K562 (cell line): Measurements from ENCODE around the gene TTC8. TPM values are rescaled to one million over a fixed set of nuclear protein-coding genes. Genes with fewer than 3 reads are reported as not detected.

ENCODE experiments used
- ARHGAP35 ChIP-seq: fragments of 450-650 bp; IDR thresholded peaks from 2 replicates; pipeline ENCODE4 v1.6.1; 2018; ENCODE audit not compliant: partially characterized antibody
- CREB3L1 ChIP-seq: fragments of 450-650 bp; IDR thresholded peaks from 2 replicates; pipeline ENCODE4 v1.6.1; 2014; ENCODE audit warnings: low read depth, mild to moderate bottlenecking, moderate library complexity, borderline replicate concordance
- ESRRA ChIP-seq: fragments of 450-650 bp; IDR thresholded peaks from 2 replicates; pipeline ENCODE4 v1.6.1; 2014; ENCODE audit warnings: low read depth, mild to moderate bottlenecking, moderate library complexity, borderline replicate concordance
- FOXJ3 ChIP-seq: sonication (generic); formaldehyde crosslinking; IDR thresholded peaks from 2 replicates; pipeline ENCODE4 v1.4.0; 2020; ENCODE audit warnings: mild to moderate bottlenecking, missing genetic modification reagents
- FOXK1 ChIP-seq: sonication (generic); formaldehyde crosslinking; IDR thresholded peaks from 2 replicates; pipeline ENCODE4 v1.8.0; 2022; ENCODE audit warnings: missing genetic modification reagents, mild to moderate bottlenecking, borderline replicate concordance
- HOXB6 ChIP-seq: fragments of 250-450 bp; sonication (Bioruptor Pico); IDR thresholded peaks from 2 replicates; pipeline ENCODE4 v1.5.1; 2022; ENCODE audit warnings: mild to moderate bottlenecking, borderline replicate concordance
- MCM3 ChIP-seq: fragments of 450-650 bp; IDR thresholded peaks from 2 replicates; pipeline ENCODE4 v1.6.1; 2016
- MECOM ChIP-seq: fragments of 250-450 bp; sonication (Bioruptor Pico); IDR thresholded peaks from 2 replicates; pipeline ENCODE4 v1.8.0; 2022; ENCODE audit warnings: inconsistent platforms
- MXD1 ChIP-seq: fragments of 250-450 bp; sonication (Bioruptor Pico); IDR thresholded peaks from 2 replicates; pipeline ENCODE4 v1.8.0; 2021; ENCODE audit warnings: borderline replicate concordance, mild to moderate bottlenecking, moderate library complexity; ENCODE audit not compliant: poor library complexity, severe bottlenecking
- NCOA6 ChIP-seq: fragments of 450-650 bp; IDR thresholded peaks from 2 replicates; pipeline ENCODE4 v1.6.1; 2017; ENCODE audit warnings: mild to moderate bottlenecking
- NFYB ChIP-seq: IDR thresholded peaks from 2 replicates; pipeline ENCODE4 v1.6.1; 2011; ENCODE audit warnings: mild to moderate bottlenecking, moderate library complexity; ENCODE audit not compliant: insufficient read length; ENCODE audit errors: extremely low read depth
- NR4A1 ChIP-seq, 2 experiments: fragments of 250-450 bp in 1 of 2; fragments of 450-650 bp in 1 of 2; sonication (Bioruptor Pico) in 1 of 2; IDR thresholded peaks; 2 replicates each; pipeline versions ENCODE4 v1.4.0 to v1.6.1; 2016 to 2020; ENCODE audit warnings: mild to moderate bottlenecking in 2 of 2, missing compliant biosample characterization in 1 of 2, missing genetic modification characterization in 1 of 2, moderate library complexity in 1 of 2
- PHF21A ChIP-seq: fragments of 450-650 bp; IDR thresholded peaks from 2 replicates; pipeline ENCODE4 v1.6.1; 2017; ENCODE audit warnings: low read depth, borderline replicate concordance
- PHF8 ChIP-seq: fragments of 200-600 bp; sonication (generic); IDR thresholded peaks from 2 replicates; pipeline ENCODE4 v1.6.1; 2012; ENCODE audit warnings: mixed run types, mild to moderate bottlenecking, inconsistent platforms, low read length, moderate library complexity, borderline replicate concordance
- POLR2G ChIP-seq: fragments of 200-400 bp; formaldehyde crosslinking; IDR thresholded peaks from 2 replicates; pipeline ENCODE4 v1.6.1; 2017; ENCODE audit warnings: low read depth, mild to moderate bottlenecking, antibody characterized with exemption, low read length, moderate library complexity
- RBBP5 ChIP-seq: fragments of 200-600 bp; sonication (generic); IDR thresholded peaks from 2 replicates; pipeline ENCODE4 v1.6.1; 2012; ENCODE audit warnings: borderline replicate concordance, mild to moderate bottlenecking, low read length, control low read depth, inconsistent platforms; ENCODE audit not compliant: insufficient read depth, poor library complexity, severe bottlenecking
- RFX5 ChIP-seq: IDR thresholded peaks from 2 replicates; pipeline ENCODE4 v1.6.1; 2011; ENCODE audit warnings: low read depth, mild to moderate bottlenecking, improper control_type of control experiment, low read length
- SAP30 ChIP-seq: fragments of 200-600 bp; sonication (generic); IDR thresholded peaks from 2 replicates; pipeline ENCODE4 v1.6.1; 2012; ENCODE audit warnings: borderline replicate concordance, low read depth, mild to moderate bottlenecking, moderate library complexity, low read length, control low read depth, inconsistent platforms; ENCODE audit not compliant: insufficient read depth, poor library complexity, severe bottlenecking
- SMAD1 ChIP-seq: fragments of 150-350 bp; IDR thresholded peaks from 2 replicates; pipeline ENCODE4 v1.6.1; 2014; ENCODE audit warnings: low read length, low read depth; ENCODE audit not compliant: partially characterized antibody
- SUPT5H ChIP-seq: fragments of 450-650 bp; IDR thresholded peaks from 2 replicates; pipeline ENCODE4 v1.6.1; 2016
- TAF1 ChIP-seq: IDR thresholded peaks from 2 replicates; pipeline ENCODE4 v1.6.1; 2011; ENCODE audit warnings: mild to moderate bottlenecking, low read length, moderate library complexity; ENCODE audit not compliant: insufficient read depth, control insufficient read depth, severe bottlenecking; ENCODE audit errors: extremely low read depth
- USF1 ChIP-seq: sonication (generic); formaldehyde crosslinking; IDR thresholded peaks from 2 replicates; pipeline ENCODE4 v1.9.0; 2022; ENCODE audit warnings: mild to moderate bottlenecking, missing genetic modification reagents
- ZNF41 ChIP-seq: fragments of 250-450 bp; sonication (Bioruptor Pico); conservative IDR thresholded peaks from 2 replicates; pipeline ENCODE4 v1.4.0; 2020; ENCODE audit warnings: mild to moderate bottlenecking
- ZNF436 ChIP-seq: fragments of 250-450, 450-650 bp; sonication (Bioruptor Pico); formaldehyde crosslinking; IDR thresholded peaks from 2 replicates; pipeline ENCODE4 v1.7.0; 2020; ENCODE audit warnings: mild to moderate bottlenecking
- ZNF589 ChIP-seq: fragments of 200-800 bp; sonication (Bioruptor generic); IDR thresholded peaks from 2 replicates; pipeline ENCODE4 v1.6.1; 2016; ENCODE audit warnings: low read depth, missing genetic modification characterization, missing compliant biosample characterization
- ZNF76 ChIP-seq: fragments of 250-450 bp; sonication (Bioruptor Pico); IDR thresholded peaks from 2 replicates; pipeline ENCODE4 v1.4.0; 2020; ENCODE audit warnings: mild to moderate bottlenecking, moderate library complexity, borderline replicate concordance
- polyA plus RNA-seq, 8 experiments: library from polyadenylated mRNA; depleted of rRNA in 4 of 8; stranded (reverse) in 5 of 8; unstranded in 3 of 8; fragments of >200 nt; fragmentation: Nextera tagmentation in 2 of 8; fragmentation: Illumina TruSeq in 1 of 8; extraction: Ambion mirVana in 2 of 8; extraction: Trizol in 1 of 8; gene quantifications; 2 replicates each; pipeline versions ENCODE4 v1.2.1 to v1.2.3, GENCODE V29; 2011 to 2014; ENCODE audit warnings: inconsistent platforms in 1 of 8, missing spikeins in 1 of 8
- total RNA-seq, 7 experiments: library from RNA; depleted of rRNA in 6 of 7; stranded (reverse); fragments of >200 nt in 6 of 7; fragmentation: Illumina TruSeq in 2 of 7; extraction: Trizol in 2 of 7; gene quantifications; 2 replicates each; pipeline versions ENCODE4 v1.2.1 to v1.2.3, GENCODE V29; 2011 to 2021; ENCODE audit warnings: low replicate concordance in 1 of 7

The TTC8 gene
- total and polyA plus RNA-seq, 9 of the 15 experiments (the other 6 are each of a cell fraction or from before 2014, with no cell fraction given), result 7.3 to 22.7 (median 9.6) TPM

- peak; percentile 94 for TF ChIP-seq RFX5
- TF ChIP-seq SUPT5H, result peak; percentile 78
- TF ChIP-seq ZNF41 (CRISPR knock-in tag), result no peak
- peak; percentile 28 for TF ChIP-seq SMAD1
- TF ChIP-seq NR4A1 (CRISPR knock-in tag; IDR thresholded peaks at IDR 0.05), result no peak
- no peak for TF ChIP-seq NR4A1 (tag; IDR thresholded peaks at IDR 0.05)
- TF ChIP-seq TAF1, result peak; percentile 70
- TF ChIP-seq ARHGAP35, result no peak
- TF ChIP-seq ESRRA, result peak; percentile 10; the same call in 1 of the 2 replicates
- no peak for TF ChIP-seq PHF21A
- TF ChIP-seq FOXJ3 (CRISPR knock-in tag), result no peak
- peak; percentile 74 for TF ChIP-seq RBBP5
- TF ChIP-seq PHF8, result peak; percentile 89
- no peak for TF ChIP-seq CREB3L1
- TF ChIP-seq ZNF436, result no peak
- TF ChIP-seq MECOM, result no peak
- no peak for TF ChIP-seq ZNF589 (CRISPR knock-in tag)
- peak; percentile 91 for TF ChIP-seq POLR2G
- peak; percentile 21 for TF ChIP-seq SAP30
- no peak for TF ChIP-seq FOXK1 (CRISPR knock-in tag)
- no peak for TF ChIP-seq USF1 (CRISPR knock-in tag)
- TF ChIP-seq NCOA6, result no peak
- no peak for TF ChIP-seq MXD1 (CRISPR knock-in tag)
- no peak for TF ChIP-seq ZNF76
- TF ChIP-seq HOXB6 (CRISPR knock-in tag), result no peak
- TF ChIP-seq NFYB, result no peak
- no peak for TF ChIP-seq MCM3
These were observed at the start of gene TTC8 (continued) for GRCh38 chr14:88824314-88825077.
